ENCODE measurements around the gene PLCH1. TPM values are rescaled to one million over a fixed set of nuclear protein-coding genes. Genes with fewer than 3 reads are reported as not detected.

PLCH1 gene
- total and polyA plus RNA-seq, 9 of the 15 experiments (the other 6 are each of a cell fraction or from before 2014, with no cell fraction given): 0.17 to 0.62 (median 0.40) TPM

- TF ChIP-seq KLF1 (tag; IDR thresholded peaks at IDR 0.05): no peak
- TF ChIP-seq PHF8 (IDR thresholded peaks at IDR 0.05; ENCODE audit: borderline replicate concordance, low read length): no peak
- TF ChIP-seq PRDM10 (IDR thresholded peaks at IDR 0.05; ENCODE audit: partially characterized antibody): peak; percentile 94
- TF ChIP-seq ZBED1 (IDR thresholded peaks at IDR 0.05): no peak
- peak; percentile 73 for TF ChIP-seq C11orf30 (IDR thresholded peaks at IDR 0.05; ENCODE audit: low read depth)
- no peak for TF ChIP-seq GTF2F1 (IDR thresholded peaks at IDR 0.05; ENCODE audit: low read depth, low read length)
- no peak for TF ChIP-seq GTF2E2 (tag; IDR thresholded peaks at IDR 0.05)
- TF ChIP-seq CREM (IDR thresholded peaks at IDR 0.05; ENCODE audit: low read depth): 0 out of 2 replicates have a peak, but pooled peaks have one; percentile 37
- TF ChIP-seq ZNF280B (CRISPR knock-in tag; IDR thresholded peaks at IDR 0.05): no peak
- peak; percentile 71; the same call in 1 of the 2 replicates for TF ChIP-seq MAFF (IDR thresholded peaks at IDR 0.05; ENCODE audit: low read length)
- TF ChIP-seq SMARCC2 (IDR thresholded peaks at IDR 0.05; ENCODE audit: low read depth): peak; percentile 21; the same call in 1 of the 2 replicates
- TF ChIP-seq, protein P1, sequence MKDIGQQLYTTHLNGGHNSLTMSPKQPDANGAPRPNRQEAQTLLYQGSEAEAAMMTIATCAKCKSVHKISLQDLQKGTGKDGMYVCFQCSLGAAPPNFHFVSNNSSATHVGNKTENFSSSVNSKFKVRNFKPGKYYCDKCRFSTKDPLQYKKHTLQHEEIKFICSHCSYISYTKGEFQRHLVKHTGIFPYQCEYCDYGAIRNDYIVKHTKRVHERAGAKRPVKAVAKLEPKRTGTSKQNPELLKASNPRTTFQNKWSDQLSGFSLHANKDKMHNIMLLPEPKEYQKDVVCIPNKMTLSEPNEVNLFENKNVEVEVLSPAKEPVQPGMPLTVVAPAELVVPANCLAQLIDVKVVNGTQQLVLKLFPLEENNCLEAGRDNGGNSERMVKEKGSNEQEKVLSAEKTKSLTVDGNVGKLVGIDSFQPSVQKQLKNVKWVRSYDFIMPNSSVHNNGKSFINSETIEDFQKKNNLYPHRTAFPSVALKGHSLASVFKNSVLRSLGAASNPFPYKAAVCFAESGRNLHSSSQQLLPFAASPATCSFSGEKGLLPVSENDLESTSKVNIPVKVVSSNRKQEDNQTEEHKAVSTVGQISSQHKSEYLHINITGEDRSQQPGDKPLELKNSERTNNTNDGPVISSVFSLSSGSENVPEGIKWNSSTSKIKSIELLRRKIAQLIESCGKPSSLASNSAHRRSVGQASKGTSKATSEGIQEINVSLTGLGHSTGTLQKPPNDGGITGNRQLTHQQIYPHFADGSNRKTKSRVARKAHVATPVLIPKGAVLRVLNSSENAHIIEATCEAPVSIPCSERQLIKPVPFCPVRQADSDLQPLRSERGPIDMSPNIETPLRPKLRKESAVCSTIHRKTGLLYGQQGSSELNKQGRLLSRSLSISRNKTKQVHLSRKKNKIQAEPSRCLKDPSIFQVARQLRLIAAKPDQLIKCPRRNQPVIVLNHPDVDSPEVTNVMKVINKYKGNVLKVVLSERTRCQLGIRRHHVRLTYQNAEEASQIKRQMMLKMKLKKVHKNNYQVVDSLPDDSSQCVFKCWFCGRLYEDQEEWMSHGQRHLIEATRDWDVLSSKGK (CRISPR knock-in tag; IDR thresholded peaks at IDR 0.05): no peak
- no peak for TF ChIP-seq ZNF444 (CRISPR knock-in tag; IDR thresholded peaks at IDR 0.05)
- TF ChIP-seq, protein P2, sequence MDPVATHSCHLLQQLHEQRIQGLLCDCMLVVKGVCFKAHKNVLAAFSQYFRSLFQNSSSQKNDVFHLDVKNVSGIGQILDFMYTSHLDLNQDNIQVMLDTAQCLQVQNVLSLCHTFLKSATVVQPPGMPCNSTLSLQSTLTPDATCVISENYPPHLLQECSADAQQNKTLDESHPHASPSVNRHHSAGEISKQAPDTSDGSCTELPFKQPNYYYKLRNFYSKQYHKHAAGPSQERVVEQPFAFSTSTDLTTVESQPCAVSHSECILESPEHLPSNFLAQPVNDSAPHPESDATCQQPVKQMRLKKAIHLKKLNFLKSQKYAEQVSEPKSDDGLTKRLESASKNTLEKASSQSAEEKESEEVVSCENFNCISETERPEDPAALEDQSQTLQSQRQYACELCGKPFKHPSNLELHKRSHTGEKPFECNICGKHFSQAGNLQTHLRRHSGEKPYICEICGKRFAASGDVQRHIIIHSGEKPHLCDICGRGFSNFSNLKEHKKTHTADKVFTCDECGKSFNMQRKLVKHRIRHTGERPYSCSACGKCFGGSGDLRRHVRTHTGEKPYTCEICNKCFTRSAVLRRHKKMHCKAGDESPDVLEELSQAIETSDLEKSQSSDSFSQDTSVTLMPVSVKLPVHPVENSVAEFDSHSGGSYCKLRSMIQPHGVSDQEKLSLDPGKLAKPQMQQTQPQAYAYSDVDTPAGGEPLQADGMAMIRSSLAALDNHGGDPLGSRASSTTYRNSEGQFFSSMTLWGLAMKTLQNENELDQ (CRISPR knock-in tag; IDR thresholded peaks at IDR 0.05; ENCODE audit: borderline replicate concordance): no peak
- TF ChIP-seq ZFP30 (CRISPR knock-in tag; IDR thresholded peaks at IDR 0.05; ENCODE audit: borderline replicate concordance): no peak
- no peak for TF ChIP-seq FOXJ2 (tag; IDR thresholded peaks at IDR 0.05)
- 0 out of 2 replicates have a peak, but pooled peaks have one; percentile 26 for TF ChIP-seq HDAC2 (IDR thresholded peaks at IDR 0.05)
- peak; percentile 38; the same call in 1 of the 2 replicates for TF ChIP-seq CBFA2T3 (IDR thresholded peaks at IDR 0.05)
Measured at GRCh38 chr3:155370764-155371503, 373.9 kb downstream of the PLCH1 start (continued).

Measured in K562 (cell line).